B cell (primary cell): Measurements from ENCODE around the gene MUC22. TPM values are rescaled to one million over a fixed set of nuclear protein-coding genes. Genes with fewer than 3 reads are reported as not detected.

Experiments
- ATAC-seq: fragments of 200-7000 bp; cut with Tn5 transposase; one replicate; pipeline ENCODE4 v1.10.0; 2021; ENCODE audit warnings: low read depth, mild to moderate bottlenecking, moderate number of reproducible peaks, moderate library complexity
- CTCF ChIA-PET: fragments of 350-600 bp; sonication (Branson Sonifier 250); formaldehyde crosslinking; loops from one replicate; lab custom pipeline; 2021; ENCODE audit warnings: antibody characterized with exemption, inconsistent platforms; lab: Charles Lee
- POLR2A ChIA-PET: fragments of 350-600 bp; sonication (Branson Sonifier 250); formaldehyde crosslinking; loops from one replicate; lab custom pipeline; 2021; ENCODE audit warnings: antibody characterized with exemption; lab: Charles Lee
- DNase-seq: peaks from one replicate; pipeline ENCODE4 v3.0.0; 2013
- H2AFZ ChIP-seq: 2 replicates; pipeline ENCODE4 v1.6.1; 2012; ENCODE audit warnings: mild to moderate bottlenecking, low read depth, low read length; ENCODE audit not compliant: insufficient read depth, poor library complexity, severe bottlenecking
- H3K27ac ChIP-seq, 2 donors: 1 replicate in 1 of 2; 2 replicates in 1 of 2; pipeline ENCODE4 v1.5.1; 2012 to 2013; ENCODE audit warnings: low read length in 2 of 2, mild to moderate bottlenecking in 2 of 2, moderate library complexity in 1 of 2
- H3K27me3 ChIP-seq, 4 experiments: fragments of 200-600 bp in 1 of 4; sonication (generic) in 1 of 4; replicated peaks in 1 of 4; 1 replicate in 2 of 4; 2 replicates in 2 of 4; pipeline versions ENCODE4 v1.6.1 to v1.7.0; 2013 to 2016; ENCODE audit warnings: low read length in 3 of 4, mild to moderate bottlenecking in 2 of 4, mixed read lengths in 1 of 4, moderate library complexity in 1 of 4; ENCODE audit not compliant: insufficient read depth in 4 of 4, control insufficient read depth in 3 of 4; ENCODE audit errors: control extremely low read depth in 1 of 4
- H3K36me3 ChIP-seq, 2 experiments: replicated peaks in 1 of 2; 1 replicate in 1 of 2; 2 replicates in 1 of 2; pipeline versions ENCODE4 v1.6.1 to v1.7.1; 2013; ENCODE audit warnings: low read length in 1 of 2; ENCODE audit not compliant: insufficient read depth in 2 of 2, control insufficient read depth in 1 of 2; ENCODE audit errors: control extremely low read depth in 1 of 2, extremely low read depth in 1 of 2
- H3K4me1 ChIP-seq, 2 donors: fragments of 200-600 bp in 1 of 2; sonication (generic) in 1 of 2; 1 replicate in 1 of 2; 2 replicates in 1 of 2; pipeline versions ENCODE4 v1.5.1 to v1.6.1; 2013 to 2017; ENCODE audit warnings: low read length in 2 of 2; ENCODE audit not compliant: control insufficient read depth in 2 of 2, insufficient read depth in 2 of 2
- H3K4me2 ChIP-seq: replicated peaks from 2 replicates; pipeline ENCODE3; 2012; ENCODE audit warnings: mild to moderate bottlenecking, low read depth, low read length; ENCODE audit not compliant: poor library complexity, severe bottlenecking
- H3K4me3 ChIP-seq, 5 experiments: fragments of 200-600 bp in 1 of 5; sonication (generic) in 1 of 5; 1 replicate in 3 of 5; 2 replicates in 2 of 5; pipeline versions ENCODE4 v1.5.1 to v1.7.0; 2011 to 2016; ENCODE audit warnings: low read length in 4 of 5, mild to moderate bottlenecking in 4 of 5, low read depth in 2 of 5, control low read depth in 1 of 5, moderate library complexity in 1 of 5; ENCODE audit not compliant: insufficient read depth in 1 of 5; ENCODE audit errors: control extremely low read depth in 1 of 5, extremely low read depth in 1 of 5
- H3K79me2 ChIP-seq: fragments of 200-600 bp; sonication (generic); one replicate; pipeline ENCODE4 v1.6.0; 2016; ENCODE audit warnings: low read length; ENCODE audit not compliant: control insufficient read depth, insufficient read depth
- H3K9ac ChIP-seq: fragments of 200-600 bp; sonication (generic); 2 replicates; pipeline ENCODE4 v1.6.1; 2017; ENCODE audit warnings: mild to moderate bottlenecking, low read length, moderate library complexity
- H3K9me3 ChIP-seq, 3 donors: one replicate each; pipeline versions ENCODE4 v1.6.1 to v1.7.1; 2013; ENCODE audit warnings: low read length in 2 of 3; ENCODE audit not compliant: control insufficient read depth in 2 of 3, insufficient read depth in 1 of 3; ENCODE audit errors: control extremely low read depth in 1 of 3
- H4K20me1 ChIP-seq: 2 replicates; pipeline ENCODE4 v1.6.0; 2012; ENCODE audit warnings: mild to moderate bottlenecking, low read length; ENCODE audit not compliant: insufficient read depth, control insufficient read depth, poor library complexity, severe bottlenecking
- H3K27ac Mint-ChIP-seq: one replicate; pipeline ENCODE4 v1.8.0; 2021; ENCODE audit warnings: mixed read lengths
- H3K27me3 Mint-ChIP-seq: one replicate; pipeline ENCODE4 v1.8.0; 2021; ENCODE audit warnings: mixed read lengths
- H3K4me1 Mint-ChIP-seq: one replicate; pipeline ENCODE4 v1.8.0; 2021; ENCODE audit warnings: mixed read lengths
- H3K4me3 Mint-ChIP-seq: one replicate; pipeline ENCODE4 v1.8.0; 2021; ENCODE audit warnings: mixed read lengths
- H3K9me3 Mint-ChIP-seq: one replicate; pipeline ENCODE4 v1.8.0; 2022; ENCODE audit warnings: mixed read lengths; ENCODE audit not compliant: insufficient read depth
- CTCF ChIP-seq: fragments of 200-600 bp; IDR thresholded peaks from one replicate; pipeline ENCODE4 v1.8.0; 2022; ENCODE audit warnings: antibody characterized with exemption, mild to moderate bottlenecking
- EZH2 ChIP-seq: IDR thresholded peaks from 2 replicates; pipeline ENCODE4 v1.6.1; 2012; ENCODE audit warnings: borderline replicate concordance, low read depth, mild to moderate bottlenecking, moderate library complexity, low read length; ENCODE audit not compliant: insufficient read depth, poor library complexity, severe bottlenecking
- WGBS: methylation state at CpG from one replicate; pipeline ENCODE4 v1.1.5; 2013; ENCODE audit warnings: missing lambda C conversion rate; ENCODE audit not compliant: insufficient coverage; 5-methylcytosine and 5-hydroxymethylcytosine counted together
- intact Hi-C: fragments of 100-400 bp; cut with micrococcal nuclease; formaldehyde crosslinking; loops from one replicate; pipeline ENCODE4 v1.10.0; 2022
- polyA plus RNA-seq: library from polyadenylated mRNA; depleted of rRNA; stranded (reverse); fragments of >200 nt; gene quantifications from 2 replicates; pipeline ENCODE4 v1.2.3, GENCODE V29; 2012
- total RNA-seq, 2 donors: library from RNA; stranded (reverse); fragments of 120-200 nt in 1 of 2; gene quantifications; 1 replicate in 1 of 2; 2 replicates in 1 of 2; pipeline versions ENCODE4 v1.2.3 to v1.2.4, GENCODE V29; 2013 to 2022

The MUC22 gene
- total and polyA plus RNA-seq, 2 donors (not counting 1 experiment from before 2014, with no cell fraction given): not detected

- Histone ChIP-seq H3K4me2 (no peak overlapping the region), H3K4me1 (peaks cover 0 to 6% of the 10 kb centered on the region in 2 donors), H4K20me1 (no peaks in the 10 kb centered on the region), H2AFZ (no peak overlapping the region), H3K27me3 (peaks cover 0 to 9% (median 5%) of the 10 kb centered on the region in 4 experiments), H3K9me3 (no peaks in the 10 kb centered on the region), H3K9ac (no peak overlapping the region), H3K36me3 (no peaks in the 10 kb centered on the region), H3K79me2 (no peaks in the 10 kb centered on the region), H3K27ac (no peak overlapping the region), H3K4me3 (no peak overlapping the region)
- Mint-ChIP-seq H3K4me1 (peaks cover 7% of the 10 kb centered on the region), H3K27me3 (peaks cover 32% of the 10 kb centered on the region), H3K4me3 (no peak overlapping the region), H3K9me3 (no peaks in the 10 kb centered on the region), H3K27ac (no peak overlapping the region)
- ATAC-seq (no peak), DNase-seq (no peak)
- whole genome bisulfite sequencing: 80% methylated on average over 1 of the region's 4 CpGs
- CTCF ChIA-PET: interaction anchor here (0.7 kb wide), 1 partner anchor 96 kb away, joined by 3 read pairs; no protein-coding TSS in a partner anchor
- TF ChIP-seq CTCF: no peak
- TF ChIP-seq EZH2: no peak
- intact Hi-C loops: no loop called here
- POLR2A ChIA-PET: no interaction called here
These were observed 35.6 kb upstream of the MUC22 start for GRCh38 chr6:30974490-30975252.

- H3K9me3 ChIP-seq: no peaks in the 10 kb centered on the region
- no peak overlapping the region for H3K4me3 ChIP-seq
- peaks cover 0 to 6% of the 10 kb centered on the region in 2 donors for H3K4me1 ChIP-seq
- ATAC-seq (no peak), DNase-seq (no peak)
- no peak overlapping the region for H3K9ac ChIP-seq
- intact Hi-C loops: no loop called here
- Mint-ChIP-seq H3K9me3 (no peaks in the 10 kb centered on the region), H3K4me1 (peaks cover 7% of the 10 kb centered on the region), H3K27me3 (peaks cover 42% of the 10 kb centered on the region), H3K4me3 (no peak overlapping the region), H3K27ac (no peak overlapping the region)
- H3K36me3 ChIP-seq: no peaks in the 10 kb centered on the region
- WGBS: no CpG with 5 or more reads among the region's 1 CpG
- CTCF ChIA-PET: no interaction called here
- no peak overlapping the region for H3K4me2 ChIP-seq
- H2AFZ ChIP-seq: no peak overlapping the region
- no peak overlapping the region for H3K27ac ChIP-seq
- H3K79me2 ChIP-seq: no peaks in the 10 kb centered on the region
- H4K20me1 ChIP-seq: no peaks in the 10 kb centered on the region
- no peak for TF ChIP-seq CTCF
- no peak for TF ChIP-seq EZH2
- peaks cover 0 to 22% (median 6%) of the 10 kb centered on the region in 4 experiments for H3K27me3 ChIP-seq
- POLR2A ChIA-PET: no interaction called here
These were observed 31.1 kb upstream of the MUC22 start for GRCh38 chr6:30979141-30979540.
